ENCODE measurements around the gene SLC2A4. TPM values are rescaled to one million over a fixed set of nuclear protein-coding genes. Genes with fewer than 3 reads are reported as not detected.

The SLC2A4 gene
- total and polyA plus RNA-seq, 2 experiments from 2014 or later, result 6.3 to 13.6 TPM

- Histone ChIP-seq H3K79me2 (replicated peaks; ENCODE audit: insufficient read depth) (peaks cover 62% of the 10 kb centered on the region), H3K4me2 (peak overlapping the region; percentile 82), H3K27me3 (ENCODE audit: insufficient read depth) (no peaks in the 10 kb centered on the region), H3K4me3 (peak overlapping the region; percentile 99), H3K36me3 (ENCODE audit: insufficient read depth) (peaks cover 17% of the 10 kb centered on the region), H3K27ac (ENCODE audit: low read depth) (peak overlapping the region; percentile 88), H3K9me2 (ENCODE audit: insufficient read depth) (no peaks in the 10 kb centered on the region), H3K4me1 (ENCODE audit: insufficient read depth) (peaks cover 25% of the 10 kb centered on the region), H2AFZ (no peak overlapping the region), H4K20me1 (replicated peaks; ENCODE audit: insufficient read depth) (peaks cover 21% of the 10 kb centered on the region), H3F3A (replicated peaks; ENCODE audit: low read depth) (peaks cover 40% of the 10 kb centered on the region)
- H3K27me3 Mint-ChIP-seq (ENCODE audit: insufficient read depth, low read depth, poor library complexity), result peaks cover 27% of the 10 kb centered on the region
- H3K4me1 Mint-ChIP-seq, result peaks cover 41% of the 10 kb centered on the region
- DNase-seq (ENCODE audit: low spot score), result no peak
- no peak for TF ChIP-seq ZNF114 (CRISPR knock-in tag; IDR thresholded peaks at IDR 0.05)
- TF ChIP-seq, protein P1, sequence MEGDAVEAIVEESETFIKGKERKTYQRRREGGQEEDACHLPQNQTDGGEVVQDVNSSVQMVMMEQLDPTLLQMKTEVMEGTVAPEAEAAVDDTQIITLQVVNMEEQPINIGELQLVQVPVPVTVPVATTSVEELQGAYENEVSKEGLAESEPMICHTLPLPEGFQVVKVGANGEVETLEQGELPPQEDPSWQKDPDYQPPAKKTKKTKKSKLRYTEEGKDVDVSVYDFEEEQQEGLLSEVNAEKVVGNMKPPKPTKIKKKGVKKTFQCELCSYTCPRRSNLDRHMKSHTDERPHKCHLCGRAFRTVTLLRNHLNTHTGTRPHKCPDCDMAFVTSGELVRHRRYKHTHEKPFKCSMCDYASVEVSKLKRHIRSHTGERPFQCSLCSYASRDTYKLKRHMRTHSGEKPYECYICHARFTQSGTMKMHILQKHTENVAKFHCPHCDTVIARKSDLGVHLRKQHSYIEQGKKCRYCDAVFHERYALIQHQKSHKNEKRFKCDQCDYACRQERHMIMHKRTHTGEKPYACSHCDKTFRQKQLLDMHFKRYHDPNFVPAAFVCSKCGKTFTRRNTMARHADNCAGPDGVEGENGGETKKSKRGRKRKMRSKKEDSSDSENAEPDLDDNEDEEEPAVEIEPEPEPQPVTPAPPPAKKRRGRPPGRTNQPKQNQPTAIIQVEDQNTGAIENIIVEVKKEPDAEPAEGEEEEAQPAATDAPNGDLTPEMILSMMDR (conservative IDR thresholded peaks at IDR 0.05; ENCODE audit: low read depth in 2 of 2), result no peak
- TF ChIP-seq POLR2AphosphoS5 (IDR thresholded peaks at IDR 0.05; ENCODE audit: low read depth), result no peak
- TF ChIP-seq NANOG (IDR thresholded peaks at IDR 0.05; ENCODE audit: borderline replicate concordance), result no peak
- no peak for TF ChIP-seq ZNF331 (CRISPR knock-in tag; IDR thresholded peaks at IDR 0.05; ENCODE audit: low read depth)
- no peak for TF ChIP-seq JUNB (IDR thresholded peaks at IDR 0.05; ENCODE audit: unreplicated experiment)
- H3K27ac Mint-ChIP-seq, result peak overlapping the region; percentile 45
- peaks cover 3% of the 10 kb centered on the region for H3K9me3 Mint-ChIP-seq
- ATAC-seq, result no peak
- H3K36me3 Mint-ChIP-seq (ENCODE audit: low read depth), result peaks cover 50% of the 10 kb centered on the region
- H3K4me3 Mint-ChIP-seq, result peak overlapping the region; percentile 87
Measured at GRCh38 chr17:7237266-7237760, 44.2 kb upstream of the SLC2A4 start.

GRCh38 chr17:7237761-7238419 is 43.6 kb upstream of the SLC2A4 start:
- Mint-ChIP-seq H3K36me3 (ENCODE audit: low read depth) (peaks cover 49% of the 10 kb centered on the region), H3K27me3 (ENCODE audit: insufficient read depth, low read depth, poor library complexity) (peaks cover 30% of the 10 kb centered on the region), H3K4me1 (peaks cover 38% of the 10 kb centered on the region), H3K9me3 (peaks cover 3% of the 10 kb centered on the region), H3K4me3 (peak overlapping the region; percentile 87), H3K27ac (peak overlapping the region; percentile 98)
- Histone ChIP-seq H3K4me3 (peak overlapping the region; percentile 99), H2AFZ (no peak overlapping the region), H3K9me2 (ENCODE audit: insufficient read depth) (no peaks in the 10 kb centered on the region), H3K4me2 (peak overlapping the region; percentile 82), H3K79me2 (replicated peaks; ENCODE audit: insufficient read depth) (peaks cover 56% of the 10 kb centered on the region), H4K20me1 (replicated peaks; ENCODE audit: insufficient read depth) (peaks cover 17% of the 10 kb centered on the region), H3F3A (replicated peaks; ENCODE audit: low read depth) (peaks cover 40% of the 10 kb centered on the region), H3K27me3 (ENCODE audit: insufficient read depth) (no peaks in the 10 kb centered on the region), H3K4me1 (ENCODE audit: insufficient read depth) (peaks cover 20% of the 10 kb centered on the region), H3K27ac (ENCODE audit: low read depth) (peak overlapping the region; percentile 88), H3K36me3 (ENCODE audit: insufficient read depth) (peaks cover 17% of the 10 kb centered on the region)
- peak; percentile 91 for DNase-seq (ENCODE audit: low spot score)
- no peak for TF ChIP-seq NANOG (IDR thresholded peaks at IDR 0.05; ENCODE audit: borderline replicate concordance)
- no peak for TF ChIP-seq EZH2phosphoT487 (IDR thresholded peaks at IDR 0.05; ENCODE audit: unreplicated experiment)
- TF ChIP-seq ZNF114 (CRISPR knock-in tag; IDR thresholded peaks at IDR 0.05), result no peak
- TF ChIP-seq ZNF331 (CRISPR knock-in tag; IDR thresholded peaks at IDR 0.05; ENCODE audit: low read depth), result no peak
- TF ChIP-seq, protein P2, sequence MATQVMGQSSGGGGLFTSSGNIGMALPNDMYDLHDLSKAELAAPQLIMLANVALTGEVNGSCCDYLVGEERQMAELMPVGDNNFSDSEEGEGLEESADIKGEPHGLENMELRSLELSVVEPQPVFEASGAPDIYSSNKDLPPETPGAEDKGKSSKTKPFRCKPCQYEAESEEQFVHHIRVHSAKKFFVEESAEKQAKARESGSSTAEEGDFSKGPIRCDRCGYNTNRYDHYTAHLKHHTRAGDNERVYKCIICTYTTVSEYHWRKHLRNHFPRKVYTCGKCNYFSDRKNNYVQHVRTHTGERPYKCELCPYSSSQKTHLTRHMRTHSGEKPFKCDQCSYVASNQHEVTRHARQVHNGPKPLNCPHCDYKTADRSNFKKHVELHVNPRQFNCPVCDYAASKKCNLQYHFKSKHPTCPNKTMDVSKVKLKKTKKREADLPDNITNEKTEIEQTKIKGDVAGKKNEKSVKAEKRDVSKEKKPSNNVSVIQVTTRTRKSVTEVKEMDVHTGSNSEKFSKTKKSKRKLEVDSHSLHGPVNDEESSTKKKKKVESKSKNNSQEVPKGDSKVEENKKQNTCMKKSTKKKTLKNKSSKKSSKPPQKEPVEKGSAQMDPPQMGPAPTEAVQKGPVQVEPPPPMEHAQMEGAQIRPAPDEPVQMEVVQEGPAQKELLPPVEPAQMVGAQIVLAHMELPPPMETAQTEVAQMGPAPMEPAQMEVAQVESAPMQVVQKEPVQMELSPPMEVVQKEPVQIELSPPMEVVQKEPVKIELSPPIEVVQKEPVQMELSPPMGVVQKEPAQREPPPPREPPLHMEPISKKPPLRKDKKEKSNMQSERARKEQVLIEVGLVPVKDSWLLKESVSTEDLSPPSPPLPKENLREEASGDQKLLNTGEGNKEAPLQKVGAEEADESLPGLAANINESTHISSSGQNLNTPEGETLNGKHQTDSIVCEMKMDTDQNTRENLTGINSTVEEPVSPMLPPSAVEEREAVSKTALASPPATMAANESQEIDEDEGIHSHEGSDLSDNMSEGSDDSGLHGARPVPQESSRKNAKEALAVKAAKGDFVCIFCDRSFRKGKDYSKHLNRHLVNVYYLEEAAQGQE (IDR thresholded peaks at IDR 0.05; ENCODE audit: unreplicated experiment), result no peak
- no peak for TF ChIP-seq ETS1 (IDR thresholded peaks at IDR 0.05)
- peak; percentile 64 for TF ChIP-seq POLR2AphosphoS5 (IDR thresholded peaks at IDR 0.05; ENCODE audit: low read depth)
- no peak for TF ChIP-seq JUNB (IDR thresholded peaks at IDR 0.05; ENCODE audit: unreplicated experiment)
- peak; percentile 21 for ATAC-seq

All from GM23338 (cell line).